ENCODE measurements around the gene HSPH1.

GRCh38 chr13:31204592-31204991, 42.9 kb upstream of the HSPH1 start:
- TF ChIP-seq CTCF (optimal IDR thresholded peaks at IDR 0.05 in 1 of 3, IDR thresholded peaks at IDR 0.05 in 1 of 3, conservative IDR thresholded peaks at IDR 0.05 in 1 of 3; ENCODE audit: extremely low read depth in 1 of 3, insufficient read depth in 2 of 3, low read length in 3 of 3): no peak
- TF ChIP-seq EZH2 (IDR thresholded peaks at IDR 0.05; ENCODE audit: low read length): no peak
